ENCODE results near the gene ARL6IP6. TPM values are rescaled to one million over a fixed set of nuclear protein-coding genes. Genes with fewer than 3 reads are reported as not detected.
A peak's percentile ranks its signal among the peaks of the same experiment; 100 is the strongest.

ARL6IP6 gene
- total and polyA plus RNA-seq, 2 of the 13 experiments (the other 11 are each of a cell fraction or from before 2014, with no cell fraction given) = 45.0 to 65.9 TPM

GRCh38 chr2:152717228-152718075 is 968 bp upstream of the ARL6IP6 start, which contains the start of gene PRPF40A (continued):
- TF ChIP-seq ZNF597 (CRISPR knock-in tag; IDR thresholded peaks at IDR 0.05) (no peak), MAFF (IDR thresholded peaks at IDR 0.05; ENCODE audit: low read depth, low read length) (no peak), ATF2 (CRISPR knock-in tag; IDR thresholded peaks at IDR 0.05) (peak; percentile 72; the same call in 1 of the 2 replicates), MYC (CRISPR knock-in tag; IDR thresholded peaks at IDR 0.05; ENCODE audit: borderline replicate concordance) (peak; percentile 91), NFE2L2 (IDR thresholded peaks at IDR 0.05; ENCODE audit: low read length) (peak; percentile 10; the same call in 1 of the 2 replicates), ZNF547 (CRISPR knock-in tag; IDR thresholded peaks at IDR 0.05) (peak; percentile 83), ZNF3 (CRISPR knock-in tag; IDR thresholded peaks at IDR 0.05) (no peak), ZNF317 (CRISPR knock-in tag; IDR thresholded peaks at IDR 0.05) (peak; percentile 87), ZFP36L1 (CRISPR knock-in tag; IDR thresholded peaks at IDR 0.05) (no peak; the same call in 1 of the 2 replicates), ZNF343 (CRISPR knock-in tag; IDR thresholded peaks at IDR 0.05) (peak; percentile 46), REL (CRISPR knock-in tag; conservative IDR thresholded peaks at IDR 0.05) (peak; percentile 83), RERE (CRISPR knock-in tag; IDR thresholded peaks at IDR 0.05; ENCODE audit: low read depth) (no peak), ZNF850 (CRISPR knock-in tag; conservative IDR thresholded peaks at IDR 0.05) (no peak), ZNF737 (CRISPR knock-in tag; IDR thresholded peaks at IDR 0.05; ENCODE audit: borderline replicate concordance) (no peak), ZFY (CRISPR knock-in tag; IDR thresholded peaks at IDR 0.05) (peak; percentile 99), NFIC (IDR thresholded peaks at IDR 0.05; ENCODE audit: low read length) (peak; percentile 26; the same call in 1 of the 2 replicates), ATAD3A (CRISPR knock-in tag; IDR thresholded peaks at IDR 0.05) (0 out of 2 replicates have a peak, but pooled peaks have one; percentile 0)
- TF ChIP-seq, protein P1, sequence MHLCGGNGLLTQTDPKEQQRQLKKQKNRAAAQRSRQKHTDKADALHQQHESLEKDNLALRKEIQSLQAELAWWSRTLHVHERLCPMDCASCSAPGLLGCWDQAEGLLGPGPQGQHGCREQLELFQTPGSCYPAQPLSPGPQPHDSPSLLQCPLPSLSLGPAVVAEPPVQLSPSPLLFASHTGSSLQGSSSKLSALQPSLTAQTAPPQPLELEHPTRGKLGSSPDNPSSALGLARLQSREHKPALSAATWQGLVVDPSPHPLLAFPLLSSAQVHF (CRISPR knock-in tag; IDR thresholded peaks at IDR 0.05) = peak; percentile 26; the same call in 1 of the 2 replicates
